Lower leg skin (tissue), 4 donors: ENCODE results near the gene ENTPD7. TPM values are rescaled to one million over a fixed set of nuclear protein-coding genes. Genes with fewer than 3 reads are reported as not detected.

Source experiments
- DNase-seq, 2 donors: peaks; one replicate each; pipeline ENCODE4 v3.0.0-alpha.2; 2019; ENCODE audit warnings: low spot score in 2 of 2
- H3K4me3 ChIP-seq: fragments of 200-600 bp; sonication (generic); 2 replicates; pipeline ENCODE4 v1.5.1; 2017; ENCODE audit warnings: mild to moderate bottlenecking, low read depth; ENCODE audit not compliant: poor library complexity, severe bottlenecking
- POLR2A ChIP-seq, 2 donors: fragments of 450-650 bp; IDR thresholded peaks; one replicate each; pipeline ENCODE4 v1.6.1; 2016 to 2017; ENCODE audit warnings: antibody characterized with exemption in 2 of 2, mild to moderate bottlenecking in 1 of 2, moderate library complexity in 1 of 2
- WGBS, 2 donors: methylation state at CpG; one replicate each; pipeline ENCODE4 v1.1.5; 2018; 5-methylcytosine and 5-hydroxymethylcytosine counted together
- intact Hi-C: fragments of 100-400 bp; cut with DNase I; formaldehyde crosslinking; loops from one replicate; pipeline ENCODE4 v1.15.0; 2023; ENCODE audit warnings: low total_unique reads
- total RNA-seq, 4 donors: library from RNA; depleted of rRNA; stranded (reverse); fragments of >200 nt; gene quantifications; one replicate each; pipeline ENCODE4 v1.1.0, GENCODE V29; 2016
- TF ChIP-seq, protein P1 (sequence below), 3 donors: fragments of 450-650 bp; IDR thresholded peaks; one replicate each; pipeline ENCODE4 v1.5.1; 2016; ENCODE audit warnings: antibody characterized with exemption in 3 of 3, mild to moderate bottlenecking in 3 of 3, moderate library complexity in 2 of 3

ENTPD7 gene, protein sequence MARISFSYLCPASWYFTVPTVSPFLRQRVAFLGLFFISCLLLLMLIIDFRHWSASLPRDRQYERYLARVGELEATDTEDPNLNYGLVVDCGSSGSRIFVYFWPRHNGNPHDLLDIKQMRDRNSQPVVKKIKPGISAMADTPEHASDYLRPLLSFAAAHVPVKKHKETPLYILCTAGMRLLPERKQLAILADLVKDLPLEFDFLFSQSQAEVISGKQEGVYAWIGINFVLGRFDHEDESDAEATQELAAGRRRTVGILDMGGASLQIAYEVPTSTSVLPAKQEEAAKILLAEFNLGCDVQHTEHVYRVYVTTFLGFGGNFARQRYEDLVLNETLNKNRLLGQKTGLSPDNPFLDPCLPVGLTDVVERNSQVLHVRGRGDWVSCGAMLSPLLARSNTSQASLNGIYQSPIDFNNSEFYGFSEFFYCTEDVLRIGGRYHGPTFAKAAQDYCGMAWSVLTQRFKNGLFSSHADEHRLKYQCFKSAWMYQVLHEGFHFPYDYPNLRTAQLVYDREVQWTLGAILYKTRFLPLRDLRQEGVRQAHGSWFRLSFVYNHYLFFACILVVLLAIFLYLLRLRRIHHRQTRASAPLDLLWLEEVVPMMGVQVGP
- 1 to 10 TPM; 5.6 to 8.8 (median 8.1) TPM for total RNA-seq

DNA sequence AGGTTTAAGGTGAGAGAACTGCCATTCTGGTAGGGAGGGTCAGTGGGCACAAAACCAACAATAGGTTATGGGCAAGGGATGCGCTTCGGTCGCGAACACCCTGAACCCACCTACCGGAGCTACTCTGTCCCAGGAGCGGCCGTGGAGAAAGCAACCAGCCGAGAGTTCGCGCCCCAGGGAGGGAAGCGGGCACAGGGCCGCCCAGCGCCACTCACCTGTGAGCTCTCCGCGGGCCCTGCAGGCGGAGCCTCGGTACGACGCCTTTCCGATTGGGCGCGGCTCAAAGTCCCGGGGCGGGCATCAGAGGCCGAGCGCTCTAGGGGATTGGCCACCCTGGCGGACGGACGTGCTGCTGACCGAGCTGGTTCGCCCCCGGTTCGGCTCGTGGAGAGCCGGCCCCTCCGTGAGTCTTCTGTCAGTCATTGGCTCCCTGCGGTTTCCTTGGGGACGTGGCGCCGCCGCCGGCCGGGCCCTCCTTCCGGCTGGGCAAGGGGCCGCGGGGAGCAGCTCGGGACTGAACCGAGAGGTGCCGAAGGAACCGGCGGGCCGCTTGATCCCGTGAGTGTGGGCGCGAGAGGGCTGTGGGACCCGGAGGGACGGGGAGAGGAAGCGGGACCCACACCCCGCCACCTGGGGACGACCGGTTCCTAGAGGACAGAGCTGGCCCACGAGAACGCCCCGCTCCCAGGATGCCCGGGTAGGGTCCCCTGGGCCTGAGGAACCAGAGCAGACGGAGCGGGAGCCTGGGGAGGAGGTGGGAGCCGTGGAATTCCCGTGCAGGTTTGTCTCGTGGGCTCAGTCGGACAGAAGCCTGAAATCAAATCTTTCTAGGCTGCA, at the start of gene ENTPD7:
Gene ENTPD7, plus strand, starts transcription at position 479 of the 837 bp plus-strand sequence. CDS start 448 bp downstream, outside the sequence.
- TF ChIP-seq POLR2A (IDR thresholded peaks at IDR 0.05): no peak
- TF ChIP-seq, protein P1, sequence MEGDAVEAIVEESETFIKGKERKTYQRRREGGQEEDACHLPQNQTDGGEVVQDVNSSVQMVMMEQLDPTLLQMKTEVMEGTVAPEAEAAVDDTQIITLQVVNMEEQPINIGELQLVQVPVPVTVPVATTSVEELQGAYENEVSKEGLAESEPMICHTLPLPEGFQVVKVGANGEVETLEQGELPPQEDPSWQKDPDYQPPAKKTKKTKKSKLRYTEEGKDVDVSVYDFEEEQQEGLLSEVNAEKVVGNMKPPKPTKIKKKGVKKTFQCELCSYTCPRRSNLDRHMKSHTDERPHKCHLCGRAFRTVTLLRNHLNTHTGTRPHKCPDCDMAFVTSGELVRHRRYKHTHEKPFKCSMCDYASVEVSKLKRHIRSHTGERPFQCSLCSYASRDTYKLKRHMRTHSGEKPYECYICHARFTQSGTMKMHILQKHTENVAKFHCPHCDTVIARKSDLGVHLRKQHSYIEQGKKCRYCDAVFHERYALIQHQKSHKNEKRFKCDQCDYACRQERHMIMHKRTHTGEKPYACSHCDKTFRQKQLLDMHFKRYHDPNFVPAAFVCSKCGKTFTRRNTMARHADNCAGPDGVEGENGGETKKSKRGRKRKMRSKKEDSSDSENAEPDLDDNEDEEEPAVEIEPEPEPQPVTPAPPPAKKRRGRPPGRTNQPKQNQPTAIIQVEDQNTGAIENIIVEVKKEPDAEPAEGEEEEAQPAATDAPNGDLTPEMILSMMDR (IDR thresholded peaks at IDR 0.05): no peak
- H3K4me3 ChIP-seq: peak within 1 kb of the TSS; percentile 67
- DNase-seq: peak; percentile 90 to 97
- intact Hi-C loops: no loop called here
- WGBS, 2 donors: 1 to 2% methylated on average over 19 to 35 of the region's 71 CpGs

DNA sequence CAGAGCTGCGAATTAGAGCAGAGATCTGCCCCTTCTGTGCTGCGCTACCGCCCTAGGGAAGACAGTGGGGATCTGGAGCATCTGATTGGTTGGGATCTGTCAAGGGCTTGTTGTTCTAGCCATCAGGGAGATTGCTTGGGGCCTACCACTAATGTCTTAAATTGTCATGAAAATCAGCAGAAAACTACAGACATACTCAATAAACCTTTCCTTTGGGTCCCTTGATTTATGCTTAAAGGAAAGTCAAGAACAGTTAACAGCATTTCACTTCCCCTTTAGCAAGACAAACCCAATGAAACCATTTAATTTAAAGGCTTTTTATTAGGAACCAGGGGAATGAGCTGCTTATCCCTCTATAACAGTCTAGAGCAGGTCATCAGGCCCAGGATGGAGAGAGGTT, 49.1 kb upstream of the ENTPD7 start:
- WGBS, 2 donors: 89 to 94% methylated on average over 3 of the region's 3 CpGs
- H3K4me3 ChIP-seq: no peak overlapping the region
- intact Hi-C loops: loop anchor here (10.0 kb wide), 1 partner anchor 175 kb away; the partner anchor contains the start of gene GOT1
- DNase-seq: no peak
- TF ChIP-seq, protein P1 (IDR thresholded peaks at IDR 0.05): no peak
- no peak for TF ChIP-seq POLR2A (IDR thresholded peaks at IDR 0.05)

DNA sequence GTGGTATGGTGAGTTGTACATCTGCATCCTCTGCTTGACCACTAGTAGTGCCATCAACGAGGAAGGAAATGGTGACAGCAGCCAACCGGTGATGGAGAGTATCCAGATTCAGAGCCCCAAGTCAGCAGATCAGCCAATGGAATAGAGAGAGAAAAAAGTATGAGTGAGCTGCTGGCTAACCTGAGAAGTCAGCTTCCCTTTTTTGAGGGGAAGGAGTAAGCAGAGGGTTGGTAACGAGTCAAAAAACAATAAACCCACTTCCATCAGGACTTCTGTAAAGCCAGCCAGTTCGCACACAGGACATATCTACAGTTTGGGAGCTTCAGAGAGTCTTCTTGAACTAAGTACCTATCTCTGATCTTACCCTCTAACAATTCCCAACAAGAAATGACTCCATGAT, 48.0 kb upstream of the ENTPD7 start:
- intact Hi-C loops: loop anchor here (10.0 kb wide), 1 partner anchor 177 kb away; the partner anchor contains the start of gene GOT1
- WGBS, 2 donors: 67 to 72% methylated on average over 4 of the region's 4 CpGs
- TF ChIP-seq POLR2A (IDR thresholded peaks at IDR 0.05): no peak
- TF ChIP-seq, protein P1 (IDR thresholded peaks at IDR 0.05): no peak
- no peak for DNase-seq
- H3K4me3 ChIP-seq: no peak overlapping the region

DNA sequence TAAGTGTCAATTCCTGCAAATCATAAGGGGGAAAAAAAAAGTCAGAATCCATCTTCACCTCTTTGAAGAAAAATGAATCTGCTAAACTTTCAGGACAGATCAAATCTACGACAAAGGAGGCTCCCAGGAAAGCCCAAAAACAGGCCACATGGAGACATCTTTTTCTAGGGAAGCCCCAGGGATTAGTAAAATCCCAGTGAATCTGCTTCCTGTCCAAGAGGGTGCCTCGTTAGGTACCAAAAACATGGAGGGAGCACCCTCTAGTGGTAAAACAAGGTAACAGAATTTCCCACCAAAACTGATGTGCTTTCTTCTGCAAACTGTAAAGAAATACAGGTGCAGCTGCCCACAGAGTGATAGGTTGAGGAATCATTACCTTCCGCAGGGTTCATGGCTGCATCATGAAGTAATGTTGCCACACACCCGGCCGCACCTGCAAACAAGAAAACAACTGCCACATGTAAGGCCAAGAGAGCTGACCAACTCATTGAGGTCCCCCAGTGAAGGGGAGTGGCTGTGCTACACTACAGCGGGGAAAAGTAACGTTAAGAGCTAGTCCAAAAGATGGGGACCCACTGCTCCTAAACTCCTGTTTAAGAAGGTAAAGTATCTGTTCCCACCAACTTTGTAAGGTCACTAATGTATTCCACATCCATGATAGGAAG, 47.0 kb upstream of the ENTPD7 start:
- WGBS, 2 donors: 29 to 30% methylated on average over 7 of the region's 7 CpGs
- no peak overlapping the region for H3K4me3 ChIP-seq
- TF ChIP-seq POLR2A (IDR thresholded peaks at IDR 0.05): no peak
- TF ChIP-seq, protein P1 (IDR thresholded peaks at IDR 0.05): no peak
- DNase-seq: peak in 1 of 2 donors; percentile 43
- intact Hi-C loops: loop anchor here (10.0 kb wide), 1 partner anchor 177 kb away; the partner anchor contains the start of gene GOT1

DNA sequence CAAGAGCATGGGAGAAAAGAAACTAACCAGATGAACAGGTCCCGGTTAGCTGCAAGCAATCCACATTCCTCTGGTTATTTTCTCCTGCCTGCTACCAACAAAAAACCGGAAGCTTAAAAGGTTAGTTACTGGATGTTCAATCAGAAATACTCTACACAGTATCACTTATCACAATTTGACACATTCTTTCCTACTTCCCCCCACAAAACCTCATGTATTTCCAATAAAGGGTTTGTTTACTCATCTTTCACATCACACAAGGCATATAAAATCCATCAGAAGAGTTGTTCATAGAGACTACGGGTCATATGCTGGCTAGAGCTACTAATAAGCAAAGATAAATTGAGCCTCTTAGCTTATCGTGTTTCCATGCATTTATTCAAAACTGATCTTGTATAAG, 43.9 kb upstream of the ENTPD7 start:
- no peak overlapping the region for H3K4me3 ChIP-seq
- no peak for DNase-seq
- TF ChIP-seq, protein P1 (IDR thresholded peaks at IDR 0.05): no peak
- TF ChIP-seq POLR2A (IDR thresholded peaks at IDR 0.05): no peak
- 72 to 74% methylated on average over 4 of the region's 4 CpGs for WGBS, 2 donors
- intact Hi-C loops: loop anchor here (10.0 kb wide), 1 partner anchor 181 kb away; the partner anchor contains the start of gene GOT1
